ENCODE measurements around the gene AP2A2.

The AP2A2 gene

GRCh38 chr11:1052133-1053011 is 126.7 kb downstream of the AP2A2 start:
- Histone ChIP-seq H2AFZ (ENCODE audit: low read length) (no peak overlapping the region), H3K4me1 (ENCODE audit: insufficient read depth, low read length, poor library complexity, severe bottlenecking) (no peaks in the 10 kb centered on the region), H3K4me3 (ENCODE audit: low read length, poor library complexity, severe bottlenecking) (no peak overlapping the region), H3K79me2 (ENCODE audit: insufficient read depth, low read length) (no peaks in the 10 kb centered on the region), H3F3A (ENCODE audit: low read depth) (no peaks in the 10 kb centered on the region), H3K4me2 (ENCODE audit: low read depth, low read length, poor library complexity, severe bottlenecking) (no peak overlapping the region), H4K20me1 (ENCODE audit: insufficient read depth, low read length, poor library complexity, severe bottlenecking) (no peaks in the 10 kb centered on the region), H3K9ac (ENCODE audit: low read depth, low read length, poor library complexity, severe bottlenecking) (no peak overlapping the region), H3K27me3 (ENCODE audit: insufficient read depth, low read length, poor library complexity, severe bottlenecking) (no peaks in the 10 kb centered on the region), H3K9me2 (replicated peaks; ENCODE audit: low read depth, low read length) (no peaks in the 10 kb centered on the region), H3K9me3 (ENCODE audit: insufficient read depth, low read depth, low read length) (no peaks in the 10 kb centered on the region), H3K36me3 (ENCODE audit: insufficient read depth, low read length) (no peaks in the 10 kb centered on the region)
- TF ChIP-seq CTCF (conservative IDR thresholded peaks at IDR 0.05; ENCODE audit: low read length) (no peak), EZH2phosphoT487 (IDR thresholded peaks at IDR 0.05; ENCODE audit: borderline replicate concordance) (no peak)

- H3K4me1 ChIP-seq (ENCODE audit: insufficient read depth, low read length, poor library complexity, severe bottlenecking) = no peaks in the 10 kb centered on the region
- no peak overlapping the region for H2AFZ ChIP-seq (ENCODE audit: low read length)
- no peak overlapping the region for H3K4me2 ChIP-seq (ENCODE audit: low read depth, low read length, poor library complexity, severe bottlenecking)
These were observed 127.6 kb downstream of the AP2A2 start for GRCh38 chr11:1053121-1053901.

More at GRCh38 chr11:1053121-1053901, 127.6 kb downstream of the AP2A2 start:
- no peaks in the 10 kb centered on the region for H4K20me1 ChIP-seq (ENCODE audit: insufficient read depth, low read length, poor library complexity, severe bottlenecking)
- H3F3A ChIP-seq (ENCODE audit: low read depth) = no peaks in the 10 kb centered on the region
- no peaks in the 10 kb centered on the region for H3K27me3 ChIP-seq (ENCODE audit: insufficient read depth, low read length, poor library complexity, severe bottlenecking)
- no peaks in the 10 kb centered on the region for H3K79me2 ChIP-seq (ENCODE audit: insufficient read depth, low read length)
- no peak overlapping the region for H3K9ac ChIP-seq (ENCODE audit: low read depth, low read length, poor library complexity, severe bottlenecking)
- no peaks in the 10 kb centered on the region for H3K9me2 ChIP-seq (replicated peaks; ENCODE audit: low read depth, low read length)
- TF ChIP-seq CTCF (conservative IDR thresholded peaks at IDR 0.05; ENCODE audit: low read length) = no peak
- no peaks in the 10 kb centered on the region for H3K9me3 ChIP-seq (ENCODE audit: insufficient read depth, low read depth, low read length)
- H3K36me3 ChIP-seq (ENCODE audit: insufficient read depth, low read length) = no peaks in the 10 kb centered on the region
- H3K4me3 ChIP-seq (ENCODE audit: low read length, poor library complexity, severe bottlenecking) = no peak overlapping the region

Measured in Loucy (cell line).